CD1c-positive myeloid dendritic cell (primary cell): ENCODE measurements around the gene PDCD4.
"Not testable (repeated sequence)": the region's sequence is repeated elsewhere in the genome, so short reads cannot be mapped to it uniquely, and the experiment has no call there.

Experiments used
- DNase-seq: peaks from one replicate; pipeline ENCODE4 v3.0.0-alpha.2; 2016; ENCODE audit errors: extremely low spot score

PDCD4 gene

DNA sequence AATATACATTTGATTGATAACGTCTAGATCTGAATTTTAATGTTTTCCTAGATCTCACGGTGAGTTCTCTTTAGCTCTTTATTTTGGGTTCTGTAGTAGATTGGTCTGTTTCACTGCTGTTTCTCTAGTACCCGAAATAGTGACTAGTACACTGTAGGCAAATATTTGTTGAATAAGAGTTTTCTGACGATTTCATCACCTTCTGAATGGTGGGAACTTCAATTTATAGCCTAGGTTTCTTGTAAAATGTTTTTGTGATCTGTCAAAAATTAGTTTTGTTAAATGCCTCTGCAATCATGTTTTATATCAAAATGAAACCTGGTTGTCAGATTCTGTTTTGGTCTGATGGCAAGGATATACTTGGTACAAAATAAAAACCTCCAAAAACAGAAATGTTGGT is 10.2 kb downstream of the PDCD4 start:
- no peak for DNase-seq

- no peak for DNase-seq
These were observed 12.2 kb downstream of the PDCD4 start for GRCh38 chr10:110883924-110884323.

DNA sequence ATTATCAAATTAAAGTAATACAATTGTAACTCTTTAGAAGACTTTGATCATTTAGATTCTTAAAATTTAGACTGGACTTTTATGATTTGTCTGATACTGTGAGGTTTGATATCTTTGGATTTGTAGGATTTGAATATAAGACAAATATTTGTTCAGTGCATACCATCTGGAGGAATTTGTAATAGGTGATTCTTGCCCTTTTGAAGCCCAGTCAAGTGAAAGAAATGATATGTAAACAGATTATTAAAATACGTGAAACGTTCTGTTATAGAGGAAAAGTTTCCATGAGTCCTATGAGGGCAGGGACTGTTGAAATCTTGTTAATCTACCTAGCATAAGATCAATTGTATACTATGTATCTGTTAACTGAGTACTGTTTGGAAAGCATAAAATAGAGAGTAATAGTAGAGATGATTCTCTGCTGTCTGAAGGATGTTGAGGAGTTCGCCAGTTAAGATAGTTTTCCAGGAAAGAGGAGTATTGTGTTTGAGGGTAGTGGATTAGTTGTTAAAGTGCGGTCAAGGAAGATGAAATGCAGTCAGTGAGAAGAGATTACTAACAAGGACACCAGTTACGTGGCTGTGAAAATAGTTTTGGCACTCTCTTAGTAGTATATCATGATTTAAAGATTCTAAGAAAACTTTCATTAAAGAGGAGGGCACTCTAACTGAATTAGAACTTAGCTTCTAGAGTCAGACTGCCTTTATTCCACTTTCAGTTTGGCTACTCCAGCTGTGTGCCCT is 14.4 kb downstream of the PDCD4 start:
- DNase-seq: no peak

DNA sequence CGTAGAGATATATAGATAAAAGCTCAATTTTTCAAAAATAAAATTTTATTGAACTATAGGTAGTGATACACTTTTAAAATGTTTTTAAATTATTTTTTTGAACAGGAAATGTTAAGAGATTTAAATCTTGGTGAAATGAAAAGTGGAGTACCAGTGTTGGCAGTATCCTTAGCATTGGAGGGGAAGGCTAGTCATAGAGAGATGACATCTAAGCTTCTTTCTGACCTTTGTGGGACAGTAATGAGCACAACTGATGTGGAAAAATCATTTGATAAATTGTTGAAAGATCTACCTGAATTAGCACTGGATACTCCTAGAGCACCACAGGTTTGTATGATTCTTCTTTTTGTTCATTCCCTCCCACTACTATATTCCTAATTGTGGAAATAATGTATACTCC is 15.8 kb downstream of the PDCD4 start:
- no peak for DNase-seq

- DNase-seq: no peak
These were observed 21.0 kb downstream of the PDCD4 start for GRCh38 chr10:110892602-110893288.

DNA sequence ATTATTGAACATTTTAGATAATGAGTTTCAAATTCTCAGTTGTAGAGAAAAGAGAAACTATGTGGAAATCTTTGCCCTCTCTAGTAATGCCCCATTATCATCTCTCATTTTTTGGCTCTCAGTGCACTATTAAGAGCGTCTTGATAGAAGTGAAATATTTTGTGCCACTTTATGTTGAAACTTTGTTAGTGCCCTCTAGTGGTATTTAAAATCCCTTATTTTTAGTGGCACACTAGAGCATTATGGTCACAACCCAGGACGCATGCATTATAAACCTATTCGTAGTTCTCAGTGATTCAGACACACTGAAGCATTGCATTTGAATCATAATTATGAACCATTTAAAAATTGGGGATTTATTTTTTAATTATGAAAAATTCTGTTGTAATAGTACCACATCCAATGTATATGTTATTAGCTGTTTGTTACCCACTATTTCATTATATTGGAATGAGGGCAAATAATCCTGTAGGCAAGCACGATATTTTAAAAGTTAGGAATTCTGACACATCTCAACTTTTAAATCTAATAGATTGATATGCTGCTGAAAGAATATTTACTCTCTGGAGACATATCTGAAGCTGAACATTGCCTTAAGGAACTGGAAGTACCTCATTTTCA is 21.9 kb downstream of the PDCD4 start:
- DNase-seq: peak; percentile 74

DNA sequence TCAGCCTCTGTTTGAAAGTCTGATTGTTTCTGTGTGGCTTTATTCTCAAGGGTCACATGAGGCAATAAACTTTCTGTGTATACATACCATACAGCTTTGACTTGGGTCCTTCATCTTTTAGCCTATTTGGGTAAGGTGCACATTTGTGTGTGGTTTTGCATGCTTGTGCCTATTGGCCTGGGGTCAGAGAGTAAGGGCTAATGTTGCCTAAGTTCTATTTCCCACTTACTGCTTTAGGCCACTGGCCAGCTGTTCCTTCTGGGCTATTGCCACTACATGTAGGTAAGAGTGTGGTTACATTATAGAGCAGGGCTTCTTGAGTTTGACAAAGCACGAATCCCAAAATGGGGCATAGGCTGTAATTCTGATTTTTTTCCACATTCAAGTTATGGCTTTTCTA is 25.5 kb downstream of the PDCD4 start:
- DNase-seq: no peak

DNA sequence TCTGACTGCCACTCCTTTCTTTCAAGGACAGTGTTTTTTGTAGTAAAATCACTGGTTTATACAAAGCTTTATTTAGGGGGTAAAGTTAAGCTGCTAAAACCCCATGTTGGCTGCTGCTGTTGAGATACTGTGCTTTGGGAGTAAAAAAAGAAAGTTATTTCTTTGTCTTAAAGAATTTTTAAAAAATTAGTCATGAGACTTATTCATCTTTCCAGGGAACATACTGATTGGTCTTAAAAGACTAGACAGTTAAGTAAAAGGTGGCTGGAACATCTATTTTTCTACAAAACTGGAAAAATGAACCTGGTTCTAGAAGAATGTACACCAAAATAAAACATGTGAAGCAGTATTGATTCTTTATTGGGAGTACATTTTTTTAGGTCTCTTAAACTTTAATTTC is 26.7 kb downstream of the PDCD4 start:
- no peak for DNase-seq

- no peak for DNase-seq
These were observed 29.3 kb downstream of the PDCD4 start for GRCh38 chr10:110900983-110901382.

DNA sequence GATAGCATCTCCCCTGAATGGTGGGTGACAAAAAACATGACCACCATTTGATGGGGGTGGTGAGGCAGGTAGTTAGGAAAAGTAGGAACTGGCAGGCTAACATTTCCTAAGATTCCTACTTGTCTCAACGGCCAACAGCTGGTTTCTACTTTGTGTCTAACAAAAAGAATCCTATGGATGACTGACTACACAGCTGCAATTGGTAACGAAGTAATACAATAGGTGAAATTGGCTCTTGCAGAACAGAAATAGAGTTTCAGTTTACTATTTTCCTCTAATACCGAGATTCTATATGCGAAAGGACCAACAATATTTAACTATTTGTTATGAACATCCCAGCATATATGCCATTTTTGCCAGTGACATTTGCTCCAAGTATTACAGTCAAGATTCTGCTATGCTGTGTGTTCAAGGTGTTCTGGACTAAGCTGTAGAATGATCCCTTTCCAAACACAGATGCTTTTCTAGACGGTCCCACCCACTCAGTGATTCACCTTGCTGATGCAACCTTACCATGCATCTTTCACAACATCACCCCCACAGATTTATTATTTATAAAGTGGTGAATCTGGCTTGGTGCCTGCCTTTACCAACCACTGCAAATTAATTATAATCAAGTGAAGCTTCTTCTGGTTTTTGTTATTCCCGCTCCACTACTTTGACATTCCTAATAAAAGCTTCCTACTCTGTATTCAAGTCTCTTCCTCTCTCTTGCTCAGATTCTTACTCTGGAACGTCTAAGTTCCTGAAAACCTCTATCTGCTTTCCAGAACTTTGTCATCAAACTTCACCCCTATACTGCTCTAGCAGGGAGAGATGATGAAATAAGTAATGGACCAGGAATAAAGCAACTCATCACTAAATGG is 30.5 kb downstream of the PDCD4 start:
- DNase-seq: peak; percentile 13

GRCh38 chr10:110903280-110904278 is 31.9 kb downstream of the PDCD4 start:
- DNase-seq: no peak

GRCh38 chr10:110910138-110910537 is 38.4 kb downstream of the PDCD4 start:
- DNase-seq: no peak

DNA sequence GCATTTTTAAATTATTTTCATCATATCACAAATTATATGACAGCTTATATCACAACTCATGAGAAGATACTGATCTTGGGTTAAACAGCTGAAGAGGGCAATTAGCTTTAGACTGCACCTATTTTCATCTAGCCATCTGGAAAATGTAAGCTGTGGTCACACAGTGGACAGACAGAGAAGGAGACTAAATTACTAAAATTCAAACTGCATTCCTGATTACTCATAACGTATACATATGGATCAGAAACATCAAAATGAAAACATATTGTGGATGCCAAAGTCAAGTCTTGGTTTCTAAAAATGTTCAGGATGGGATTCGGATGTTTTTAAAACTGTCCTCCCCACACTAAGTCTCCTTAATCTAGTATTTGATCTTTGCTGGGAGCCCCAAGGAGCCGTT is 40.6 kb downstream of the PDCD4 start:
- DNase-seq: no peak

DNA sequence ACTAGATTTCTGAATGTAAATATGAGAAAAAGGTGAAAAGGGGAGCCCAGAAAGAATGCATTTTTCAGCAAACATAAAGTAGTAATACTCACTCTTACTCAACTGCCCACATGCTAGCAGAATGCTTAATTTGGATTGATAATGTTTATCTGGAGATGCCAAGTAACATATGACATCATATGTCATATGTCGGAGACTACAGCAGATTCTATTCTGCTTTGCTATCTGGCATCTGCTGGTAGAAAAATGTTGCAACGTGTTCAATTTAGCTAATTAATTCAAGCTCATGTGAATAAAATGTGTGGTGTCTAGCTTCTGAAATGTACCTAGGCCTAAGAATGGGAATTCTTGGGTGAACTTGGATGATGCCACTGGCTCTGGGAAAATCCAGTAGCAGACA is 42.7 kb downstream of the PDCD4 start:
- DNase-seq: no peak

DNA sequence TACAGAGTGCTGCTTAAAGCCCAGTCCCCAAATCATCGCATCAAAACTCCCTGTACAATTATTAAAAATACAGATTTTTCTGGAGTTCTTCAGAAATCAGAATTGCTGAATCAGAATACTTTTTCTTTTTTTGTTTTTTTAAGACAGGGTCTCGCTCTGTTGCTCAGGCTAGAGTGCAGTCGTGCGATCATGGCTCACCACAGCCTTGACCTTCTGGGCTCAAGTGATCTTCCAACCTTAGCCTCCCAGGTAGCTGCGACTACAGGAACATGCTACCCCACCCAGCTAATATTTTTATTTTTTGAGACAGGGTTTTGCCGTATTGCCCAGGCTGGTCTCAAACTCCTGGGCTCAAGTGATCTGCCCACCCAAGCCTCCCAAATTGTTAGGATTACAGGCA is 43.3 kb downstream of the PDCD4 start:
- no peak for DNase-seq

DNA sequence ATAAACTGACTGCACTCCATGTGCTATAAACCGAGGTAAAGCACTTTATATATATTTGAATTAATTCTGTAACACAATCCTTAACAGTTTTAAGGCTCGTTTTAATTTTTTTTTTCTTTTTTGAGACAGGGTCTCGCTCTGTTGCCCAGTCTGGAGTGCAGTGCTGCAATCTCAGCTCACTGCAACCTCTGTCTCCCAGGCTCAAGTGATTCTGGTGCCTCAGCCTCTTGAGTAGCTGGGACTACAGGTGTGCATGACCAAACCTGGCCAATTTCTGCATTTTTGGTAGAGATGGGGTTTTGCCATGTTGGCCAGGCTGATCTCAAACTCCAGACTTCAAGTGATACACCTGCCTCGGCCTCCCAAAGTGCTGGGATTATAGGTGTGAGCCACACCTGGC is 43.9 kb downstream of the PDCD4 start:
- DNase-seq: not testable (repeated sequence)

DNA sequence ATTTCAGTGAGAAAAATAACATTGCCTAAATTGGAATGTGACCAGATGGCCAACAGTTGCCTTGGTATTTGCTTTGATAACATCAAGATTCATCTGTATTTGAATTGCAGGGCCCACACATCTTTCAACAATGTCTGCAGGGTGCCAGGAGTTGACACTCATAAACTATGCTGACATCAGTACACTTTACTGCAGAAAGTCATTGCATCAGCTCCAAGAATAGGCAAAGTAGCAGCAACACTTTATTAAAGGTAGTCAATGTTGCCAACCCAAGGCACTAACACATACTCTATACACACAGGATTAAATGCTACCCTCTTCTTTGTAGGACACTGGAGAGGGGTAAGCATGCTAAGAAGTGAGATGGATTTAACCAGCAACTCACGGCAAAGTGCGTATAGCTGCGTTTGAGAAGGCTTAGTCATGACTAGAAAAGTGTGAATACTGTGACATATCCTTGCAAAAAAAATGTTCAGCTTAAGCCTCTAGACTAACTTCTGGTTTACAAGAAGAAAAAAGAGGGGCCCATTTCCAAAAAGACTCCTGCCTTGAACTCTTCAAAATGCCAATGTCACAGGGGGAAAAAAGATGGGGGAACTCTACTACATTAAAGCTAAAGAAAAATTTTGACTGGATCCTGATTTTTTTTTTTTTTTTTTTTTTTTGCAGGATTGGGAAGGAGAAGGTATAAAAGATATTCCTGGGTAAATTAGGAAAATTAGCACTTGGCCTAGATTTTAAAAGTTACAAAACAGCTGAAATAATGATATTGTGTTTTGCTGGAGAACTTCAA is 45.0 kb downstream of the PDCD4 start:
- DNase-seq: no peak

GRCh38 chr10:110918269-110918642 is 46.5 kb downstream of the PDCD4 start:
- DNase-seq: peak; percentile 96

DNA sequence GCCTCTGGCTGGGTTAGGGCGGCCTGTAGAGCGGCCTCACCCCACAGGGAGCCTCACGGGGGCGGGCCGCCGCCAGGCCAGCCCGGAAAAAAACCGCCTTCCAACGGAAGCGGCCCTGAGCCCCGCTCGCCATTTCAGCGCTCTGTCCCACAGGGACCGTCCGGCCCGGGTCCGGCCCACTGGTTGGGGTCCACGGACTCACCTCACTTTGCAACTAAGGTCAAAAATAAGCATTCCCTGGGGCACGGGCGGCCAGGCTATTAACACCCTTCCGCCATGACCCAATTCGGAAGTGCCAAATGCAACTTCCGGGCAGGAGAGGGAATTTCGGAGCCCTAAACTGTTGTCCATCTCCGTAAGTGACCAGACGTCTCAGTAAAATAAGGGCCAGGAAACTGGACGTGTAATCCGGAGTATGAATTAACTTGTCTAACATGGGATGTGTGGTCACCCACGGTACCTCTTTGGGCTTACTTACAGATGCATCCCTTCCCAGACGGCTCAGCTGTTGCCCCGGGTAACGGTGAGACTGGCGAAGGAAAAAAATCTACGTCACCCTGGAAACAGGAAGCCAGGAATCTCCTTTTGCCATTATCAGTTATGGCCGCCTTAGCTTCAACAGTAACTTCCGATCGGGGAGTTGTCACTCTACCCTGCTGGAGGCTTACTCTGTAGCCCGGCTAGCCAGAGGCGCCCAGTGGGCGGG is 47.1 kb downstream of the PDCD4 start, which contains the start of gene BBIP1:
Gene BBIP1, minus strand, starts transcription at position 538 of the 706 bp plus-strand sequence. CDS start 1,023 bp downstream, outside the sequence.
- DNase-seq: peak; percentile 100
